Ascending aorta (tissue), 2 donors: ENCODE results near the gene ADCY9. TPM values are rescaled to one million over a fixed set of nuclear protein-coding genes. Genes with fewer than 3 reads are reported as not detected.
"Not testable (repeated sequence)": the region's sequence is repeated elsewhere in the genome, so short reads cannot be mapped to it uniquely, and the experiment has no call there.

ENCODE experiments used
- DNase-seq, 2 donors: peaks; one replicate each; pipeline ENCODE4 v3.0.0-alpha.2; 2019; ENCODE audit warnings: low spot score in 2 of 2
- H3K27ac ChIP-seq, 2 donors: fragments of 200-600 bp; sonication (generic); one replicate each; pipeline ENCODE4 v1.5.1; 2016 to 2017; ENCODE audit warnings: mild to moderate bottlenecking in 1 of 2
- H3K27me3 ChIP-seq: fragments of 200-600 bp; sonication (generic); one replicate; pipeline ENCODE4 v1.5.1; 2017
- H3K36me3 ChIP-seq, 2 donors: fragments of 200-600 bp; sonication (generic); one replicate each; pipeline ENCODE4 v1.5.1; 2016
- H3K4me1 ChIP-seq, 2 donors: fragments of 200-600 bp; sonication (generic); one replicate each; pipeline ENCODE4 v1.5.1; 2016 to 2017; ENCODE audit warnings: mild to moderate bottlenecking in 1 of 2
- H3K4me3 ChIP-seq, 2 donors: fragments of 200-600 bp; sonication (generic); one replicate each; pipeline ENCODE4 v1.5.1; 2016 to 2017; ENCODE audit warnings: mild to moderate bottlenecking in 1 of 2
- H3K9me3 ChIP-seq, 2 donors: fragments of 200-600 bp; sonication (generic); one replicate each; pipeline ENCODE4 v1.5.1; 2016
- intact Hi-C: fragments of 100-400 bp; cut with DNase I; formaldehyde crosslinking; loops from one replicate; pipeline ENCODE4 v1.15.1; 2023
- total RNA-seq: library from RNA; depleted of rRNA; stranded (reverse); fragments of >200 nt; gene quantifications from one replicate; pipeline ENCODE4 v1.1.0, GENCODE V29; 2016
- TF ChIP-seq, protein P1 (sequence below), 3 experiments: fragments of 200-600 bp in 2 of 3; fragments of 450-650 bp in 1 of 3; sonication (generic) in 2 of 3; IDR thresholded peaks; one replicate each; pipeline ENCODE4 v1.5.1; 2016 to 2019; ENCODE audit warnings: antibody characterized with exemption in 3 of 3, mild to moderate bottlenecking in 1 of 3, moderate library complexity in 1 of 3

ADCY9 gene
- total RNA-seq, 1 donor from 2014 or later: 49.7 TPM

DNA sequence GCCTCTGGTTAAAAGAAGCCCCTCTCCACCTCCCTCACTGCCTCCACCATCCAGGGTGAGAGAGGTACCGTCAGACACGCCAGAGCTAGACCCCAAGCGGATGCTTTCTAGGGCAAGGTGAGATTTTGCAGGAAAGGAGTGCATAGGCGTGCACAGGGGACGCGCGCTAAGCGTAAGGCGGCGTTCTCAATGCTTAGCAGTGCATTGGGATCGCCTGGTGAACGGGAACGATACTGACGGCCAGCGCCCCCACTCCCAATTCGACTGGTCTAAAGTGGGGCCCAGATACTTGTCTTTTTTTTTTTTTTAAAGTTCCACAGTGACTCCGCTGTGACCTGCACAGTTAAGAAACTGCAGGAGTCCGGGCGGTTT lies 177.8 kb downstream of the ADCY9 start:
- Histone ChIP-seq H3K4me1 (peaks cover 0 to 5% of the 10 kb centered on the region in 2 donors), H3K27ac (no peak overlapping the region), H3K27me3 (no peaks in the 10 kb centered on the region), H3K36me3 (peaks cover 0 to 4% of the 10 kb centered on the region in 2 donors), H3K9me3 (no peaks in the 10 kb centered on the region), H3K4me3 (peak overlapping the region; percentile 53 to 80)
- no peak for DNase-seq
- intact Hi-C loops: loop anchor here (5.0 kb wide), 1 partner anchor 34 kb away; no protein-coding TSS in a partner anchor
- TF ChIP-seq, protein P1, sequence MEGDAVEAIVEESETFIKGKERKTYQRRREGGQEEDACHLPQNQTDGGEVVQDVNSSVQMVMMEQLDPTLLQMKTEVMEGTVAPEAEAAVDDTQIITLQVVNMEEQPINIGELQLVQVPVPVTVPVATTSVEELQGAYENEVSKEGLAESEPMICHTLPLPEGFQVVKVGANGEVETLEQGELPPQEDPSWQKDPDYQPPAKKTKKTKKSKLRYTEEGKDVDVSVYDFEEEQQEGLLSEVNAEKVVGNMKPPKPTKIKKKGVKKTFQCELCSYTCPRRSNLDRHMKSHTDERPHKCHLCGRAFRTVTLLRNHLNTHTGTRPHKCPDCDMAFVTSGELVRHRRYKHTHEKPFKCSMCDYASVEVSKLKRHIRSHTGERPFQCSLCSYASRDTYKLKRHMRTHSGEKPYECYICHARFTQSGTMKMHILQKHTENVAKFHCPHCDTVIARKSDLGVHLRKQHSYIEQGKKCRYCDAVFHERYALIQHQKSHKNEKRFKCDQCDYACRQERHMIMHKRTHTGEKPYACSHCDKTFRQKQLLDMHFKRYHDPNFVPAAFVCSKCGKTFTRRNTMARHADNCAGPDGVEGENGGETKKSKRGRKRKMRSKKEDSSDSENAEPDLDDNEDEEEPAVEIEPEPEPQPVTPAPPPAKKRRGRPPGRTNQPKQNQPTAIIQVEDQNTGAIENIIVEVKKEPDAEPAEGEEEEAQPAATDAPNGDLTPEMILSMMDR (IDR thresholded peaks at IDR 0.05): no peak

DNA sequence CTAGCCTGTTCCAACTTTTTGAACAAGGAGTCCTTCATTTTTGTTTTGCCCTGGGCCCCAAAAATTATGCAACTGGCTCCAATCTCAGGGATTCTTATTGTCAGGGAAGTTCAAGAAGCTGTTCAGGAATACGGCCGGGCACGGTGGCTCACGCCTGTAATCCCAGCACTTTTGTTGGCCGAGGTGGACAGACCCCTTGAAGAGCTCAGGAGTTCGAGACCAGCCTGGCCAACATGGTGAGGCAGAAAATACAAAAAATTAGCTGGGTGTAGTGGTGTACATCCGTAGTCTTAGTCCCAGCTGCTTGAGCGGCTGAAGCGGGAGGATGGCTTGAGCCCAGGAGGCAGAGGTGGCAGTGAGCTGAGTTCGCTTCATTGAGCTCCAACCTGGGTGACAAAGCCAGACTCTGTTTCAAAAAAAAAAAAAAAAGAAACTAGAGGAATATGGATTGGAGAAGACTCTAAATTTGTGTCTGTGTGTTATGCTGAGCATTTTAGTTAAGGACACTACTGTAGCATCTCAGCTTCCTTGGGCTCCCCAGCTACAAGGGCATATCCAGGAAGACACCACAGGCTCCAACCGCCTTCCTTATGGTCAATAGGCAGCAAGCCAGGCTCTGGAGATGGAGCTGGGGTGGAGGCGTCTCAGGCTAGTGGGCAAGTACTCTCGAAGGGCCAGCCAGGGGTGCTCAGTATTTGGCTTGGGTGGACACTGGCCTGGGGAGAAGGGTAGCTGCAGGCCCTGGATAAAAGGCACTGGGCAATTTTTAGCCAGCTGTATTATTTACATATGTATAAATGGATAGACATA lies 179.0 kb downstream of the ADCY9 start:
- H3K36me3 ChIP-seq: peaks cover 0 to 2% of the 10 kb centered on the region in 2 donors
- H3K4me3 ChIP-seq: no peak overlapping the region
- H3K9me3 ChIP-seq: no peaks in the 10 kb centered on the region
- DNase-seq: no peak
- H3K27me3 ChIP-seq: no peaks in the 10 kb centered on the region
- H3K27ac ChIP-seq: no peak overlapping the region
- H3K4me1 ChIP-seq: peaks cover 0 to 5% of the 10 kb centered on the region in 2 donors
- intact Hi-C loops: loop anchor here (5.0 kb wide), 1 partner anchor 35 kb away; no protein-coding TSS in a partner anchor
- TF ChIP-seq, protein P1 (IDR thresholded peaks at IDR 0.05): no peak

- Histone ChIP-seq H3K9me3 (no peaks in the 10 kb centered on the region), H3K4me3 (no peak overlapping the region), H3K36me3 (no peaks in the 10 kb centered on the region), H3K27ac (no peak overlapping the region), H3K4me1 (peaks cover 0 to 5% of the 10 kb centered on the region in 2 donors), H3K27me3 (no peaks in the 10 kb centered on the region)
- no peak for DNase-seq
- intact Hi-C loops: loop anchor here (5.0 kb wide), 1 partner anchor 36 kb away; no protein-coding TSS in a partner anchor
- TF ChIP-seq, protein P1 (IDR thresholded peaks at IDR 0.05): no peak
Observed at GRCh38 chr16:3935921-3936320, 180.3 kb downstream of the ADCY9 start.

DNA sequence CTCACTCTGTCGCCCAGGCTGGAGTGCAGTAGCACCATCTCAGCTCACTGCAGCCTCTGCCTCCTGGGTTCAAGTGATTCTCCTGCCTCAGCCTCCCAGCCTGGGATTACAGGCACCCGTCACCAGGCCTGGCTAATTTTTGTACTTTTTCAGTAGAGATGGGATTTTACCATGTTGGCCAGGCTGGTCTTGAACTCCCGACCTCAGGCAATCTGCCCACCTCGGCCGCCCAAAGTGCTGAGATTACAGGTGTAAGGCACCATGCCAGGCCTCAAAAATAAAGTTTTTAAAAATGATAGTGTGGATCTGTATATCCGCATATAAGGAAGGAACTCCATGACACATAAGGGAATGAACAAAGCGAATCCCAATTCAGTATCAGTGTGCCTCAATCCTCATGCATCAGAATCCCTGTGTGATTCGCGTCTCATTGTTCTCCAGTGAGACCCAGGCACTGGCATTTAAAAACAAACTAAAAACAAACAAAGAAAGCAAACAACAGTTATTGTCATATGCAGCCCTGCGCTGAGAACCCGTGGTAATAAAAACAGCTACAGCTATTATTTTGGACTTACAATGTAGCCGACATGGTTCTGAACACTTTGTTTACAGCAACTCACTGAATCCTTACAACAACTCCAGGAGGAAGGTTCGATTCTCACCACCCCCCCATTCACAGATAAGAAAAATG lies 181.6 kb downstream of the ADCY9 start:
- TF ChIP-seq, protein P1 (IDR thresholded peaks at IDR 0.05): no peak
- no peak overlapping the region for H3K4me3 ChIP-seq
- no peak for DNase-seq
- H3K4me1 ChIP-seq: peaks cover 0 to 5% of the 10 kb centered on the region in 2 donors
- intact Hi-C loops: loop anchor here (5.0 kb wide), 1 partner anchor 38 kb away; no protein-coding TSS in a partner anchor
- H3K9me3 ChIP-seq: no peaks in the 10 kb centered on the region
- H3K27ac ChIP-seq: no peak overlapping the region
- no peaks in the 10 kb centered on the region for H3K36me3 ChIP-seq
- H3K27me3 ChIP-seq: no peaks in the 10 kb centered on the region

GRCh38 chr16:3927147-3927546 lies 189.1 kb downstream of the ADCY9 start:
- H3K4me1 ChIP-seq, H3K4me3 ChIP-seq, H3K9me3 ChIP-seq, intact Hi-C loops, DNase-seq, H3K36me3 ChIP-seq, H3K27me3 ChIP-seq, H3K27ac ChIP-seq: not testable (repeated sequence)

- intact Hi-C loops: no loop called here
- Histone ChIP-seq H3K9me3 (no peaks in the 10 kb centered on the region), H3K36me3 (no peaks in the 10 kb centered on the region), H3K4me1 (no peaks in the 10 kb centered on the region), H3K27ac (no peak overlapping the region), H3K27me3 (no peaks in the 10 kb centered on the region), H3K4me3 (no peak overlapping the region)
- TF ChIP-seq, protein P1 (IDR thresholded peaks at IDR 0.05): no peak
- DNase-seq: no peak
Observed at GRCh38 chr16:3924763-3925162, 191.5 kb downstream of the ADCY9 start.
